SU-DHL-6 (cell line): ENCODE measurements around the gene IGSF21.

Experiments
- H2AFZ ChIP-seq: fragments of 200-600 bp; sonication (generic); 2 replicates; pipeline ENCODE4 v1.6.1; 2014; ENCODE audit warnings: low read depth, mild to moderate bottlenecking, moderate library complexity, mixed read lengths, antibody characterized with exemption, low read length; ENCODE audit not compliant: severe bottlenecking
- H3F3A ChIP-seq: fragments of 200-600 bp; shearing (Covaris generic); 2 replicates; pipeline ENCODE4 v1.6.0; 2016; ENCODE audit warnings: antibody characterized with exemption, mild to moderate bottlenecking; ENCODE audit not compliant: insufficient read depth
- H3K27ac ChIP-seq: fragments of 200-600 bp; sonication (generic); 2 replicates; pipeline ENCODE4 v1.5.1; 2016; ENCODE audit warnings: low read depth, mild to moderate bottlenecking, low read length, moderate library complexity, mixed read lengths
- H3K27me3 ChIP-seq: fragments of 200-600 bp; sonication (generic), shearing (Covaris generic); 2 replicates; pipeline ENCODE4 v1.6.0; 2014; ENCODE audit warnings: mild to moderate bottlenecking, low read length
- H3K36me3 ChIP-seq: fragments of 200-600 bp; sonication (generic); 2 replicates; pipeline ENCODE4 v1.6.1; 2014; ENCODE audit warnings: mild to moderate bottlenecking, low read length, mixed read lengths
- H3K4me2 ChIP-seq: fragments of 300-600, 200-600 bp; shearing (Covaris generic), sonication (generic); 2 replicates; pipeline ENCODE4 v1.6.0; 2014; ENCODE audit warnings: low read length, low read depth, mild to moderate bottlenecking; ENCODE audit not compliant: poor library complexity, severe bottlenecking
- H3K4me3 ChIP-seq: fragments of 200-600 bp; sonication (generic); 2 replicates; pipeline ENCODE4 v1.5.1; 2014; ENCODE audit warnings: antibody characterized with exemption, low read length, mild to moderate bottlenecking, mixed read lengths; ENCODE audit not compliant: insufficient read depth, poor library complexity, severe bottlenecking
- H3K79me2 ChIP-seq: fragments of 200-600 bp; sonication (generic); 2 replicates; pipeline ENCODE4 v1.6.1; 2014; ENCODE audit warnings: mild to moderate bottlenecking, low read length, moderate library complexity; ENCODE audit not compliant: insufficient read depth
- H3K9ac ChIP-seq: fragments of 200-600 bp; sonication (generic); 2 replicates; pipeline ENCODE4 v1.7.0; 2014; ENCODE audit warnings: mild to moderate bottlenecking, low read length
- H3K9me2 ChIP-seq: fragments of 200-600 bp; sonication (generic); replicated peaks from 2 replicates; pipeline ENCODE4 v1.6.1; 2014; ENCODE audit warnings: low read length; ENCODE audit not compliant: insufficient read depth
- H3K9me3 ChIP-seq: fragments of 200-600 bp; sonication (generic); 2 replicates; pipeline ENCODE4 v1.6.1; 2014; ENCODE audit warnings: low read length, mixed read lengths; ENCODE audit not compliant: insufficient read depth
- H4K20me1 ChIP-seq: fragments of 200-600 bp; sonication (generic); 2 replicates; pipeline ENCODE4 v1.6.1; 2014; ENCODE audit warnings: low read depth, mild to moderate bottlenecking, antibody characterized with exemption, low read length, moderate library complexity, mixed read lengths
- CTCF ChIP-seq: fragments of 200-600 bp; sonication (generic); IDR thresholded peaks from one replicate; pipeline ENCODE4 v1.5.1; 2017; ENCODE audit warnings: antibody characterized with exemption, mild to moderate bottlenecking, low read length, moderate library complexity; ENCODE audit not compliant: insufficient read depth, poor library complexity, severe bottlenecking
- EZH2phosphoT487 ChIP-seq: fragments of 200-600 bp; sonication (generic), shearing (Covaris generic); conservative IDR thresholded peaks from 2 replicates; pipeline ENCODE4 v1.6.1; 2018; ENCODE audit warnings: mild to moderate bottlenecking, antibody characterized with exemption, low read length, moderate library complexity, mixed read lengths

The IGSF21 gene

GRCh38 chr1:18329469-18330253 is 222.1 kb downstream of the IGSF21 start:
- no peaks in the 10 kb centered on the region for H3K9me3 ChIP-seq
- H2AFZ ChIP-seq: no peak overlapping the region
- no peaks in the 10 kb centered on the region for H3K79me2 ChIP-seq
- TF ChIP-seq EZH2phosphoT487: no peak
- no peak for TF ChIP-seq CTCF
- no peaks in the 10 kb centered on the region for H4K20me1 ChIP-seq
- no peaks in the 10 kb centered on the region for H3F3A ChIP-seq
- H3K4me2 ChIP-seq: no peak overlapping the region
- H3K9ac ChIP-seq: no peak overlapping the region
- H3K27me3 ChIP-seq: peaks cover 3% of the 10 kb centered on the region; the same call in 1 of the 2 replicates
- no peak overlapping the region for H3K27ac ChIP-seq
- no peaks in the 10 kb centered on the region for H3K9me2 ChIP-seq
- no peak overlapping the region for H3K4me3 ChIP-seq
- no peaks in the 10 kb centered on the region for H3K36me3 ChIP-seq

GRCh38 chr1:18332576-18332975 is 225.0 kb downstream of the IGSF21 start:
- no peaks in the 10 kb centered on the region for H4K20me1 ChIP-seq
- H3K27me3 ChIP-seq: peaks cover 3% of the 10 kb centered on the region; the same call in 1 of the 2 replicates
- no peaks in the 10 kb centered on the region for H3K9me3 ChIP-seq
- H3K9me2 ChIP-seq: no peaks in the 10 kb centered on the region
- no peak overlapping the region for H3K27ac ChIP-seq
- H3F3A ChIP-seq: no peaks in the 10 kb centered on the region
- no peak overlapping the region for H2AFZ ChIP-seq
- H3K36me3 ChIP-seq: no peaks in the 10 kb centered on the region
- no peak overlapping the region for H3K9ac ChIP-seq
- no peaks in the 10 kb centered on the region for H3K79me2 ChIP-seq
- TF ChIP-seq EZH2phosphoT487: no peak
- TF ChIP-seq CTCF: no peak
- no peak overlapping the region for H3K4me2 ChIP-seq
- no peak overlapping the region for H3K4me3 ChIP-seq

- Histone ChIP-seq H3K4me3 (no peak overlapping the region), H3K9me3 (no peaks in the 10 kb centered on the region), H3K79me2 (no peaks in the 10 kb centered on the region), H3K27me3 (peaks cover 3% of the 10 kb centered on the region; the same call in 1 of the 2 replicates), H3K27ac (no peak overlapping the region), H3K36me3 (no peaks in the 10 kb centered on the region), H3K4me2 (no peak overlapping the region), H3K9ac (no peak overlapping the region), H4K20me1 (no peaks in the 10 kb centered on the region), H2AFZ (no peak overlapping the region), H3K9me2 (no peaks in the 10 kb centered on the region), H3F3A (no peaks in the 10 kb centered on the region)
- TF ChIP-seq CTCF (no peak), EZH2phosphoT487 (no peak)
Measured at GRCh38 chr1:18333220-18333619, 225.6 kb downstream of the IGSF21 start.
